Body of pancreas (tissue), 4 donors: ENCODE data around the gene COPZ1.

Experiments
- CTCF ChIP-seq, 7 experiments: fragments of 450-650 bp in 4 of 7; fragments of 200-600 bp in 3 of 7; sonication (generic) in 3 of 7; IDR thresholded peaks; one replicate each; pipeline ENCODE4 v1.5.1; 2016 to 2019; ENCODE audit warnings: antibody characterized with exemption in 7 of 7
- POLR2A ChIP-seq, 3 donors: fragments of 450-650 bp; IDR thresholded peaks; one replicate each; pipeline ENCODE4 v1.6.1; 2016; ENCODE audit warnings: antibody characterized with exemption in 3 of 3, mild to moderate bottlenecking in 2 of 3

GRCh38 chr12:54385251-54385914, 60.5 kb downstream of the COPZ1 start:
- no peak for TF ChIP-seq POLR2A (IDR thresholded peaks at IDR 0.05)
- no peak for TF ChIP-seq CTCF (IDR thresholded peaks at IDR 0.05)
